Stimulated activated effector memory CD8-positive, alpha-beta T cell treated with anti-CD3 and anti-CD28 coated beads, Interleukin-12 subunit alpha, Interleukin-12 subunit beta, amount 100 ng/mL, for 72 hours (primary cell): ENCODE results near the gene KLF16.

Experiments
- ATAC-seq: fragments of 150-1000 bp; cut with Tn5 transposase; 2 replicates; pipeline ENCODE4 v1.10.0; 2021
- DNase-seq, 2 donors: peaks; one replicate each; pipeline ENCODE4 v3.0.0; 2021 to 2022; ENCODE audit warnings: low spot score in 2 of 2
- H3K27ac Mint-ChIP-seq: one replicate; pipeline ENCODE4 v1.8.0; 2022; ENCODE audit warnings: mild to moderate bottlenecking, mixed read lengths
- H3K36me3 Mint-ChIP-seq: one replicate; pipeline ENCODE4 v1.8.0; 2022; ENCODE audit warnings: mild to moderate bottlenecking, mixed read lengths
- H3K4me1 Mint-ChIP-seq: one replicate; pipeline ENCODE4 v1.8.0; 2022; ENCODE audit warnings: mixed read lengths
- H3K4me3 Mint-ChIP-seq: one replicate; pipeline ENCODE4 v1.8.0; 2022; ENCODE audit warnings: mild to moderate bottlenecking, mixed read lengths
- H3K9me3 Mint-ChIP-seq: one replicate; pipeline ENCODE4 v1.8.0; 2022; ENCODE audit warnings: mixed read lengths

The KLF16 gene

DNA sequence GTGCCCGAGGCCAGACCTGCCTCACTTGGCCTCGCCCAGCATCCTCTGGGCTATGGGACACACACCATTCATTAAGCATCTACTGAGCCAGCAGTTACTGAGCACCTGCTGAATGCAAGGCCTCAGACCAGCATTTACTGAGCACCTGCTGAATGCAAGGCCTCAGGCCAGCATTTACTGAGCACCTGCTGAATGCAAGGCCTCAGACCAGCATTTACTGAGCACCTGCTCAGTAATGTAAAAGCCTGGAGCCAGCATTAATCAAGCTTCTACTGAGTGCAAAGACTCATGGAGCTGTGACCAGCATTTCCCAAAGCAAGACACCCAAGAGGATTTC is 55.0 kb downstream of the KLF16 start:
- Mint-ChIP-seq H3K4me1 (peaks cover 25% of the 10 kb centered on the region), H3K27ac (no peak overlapping the region), H3K9me3 (no peaks in the 10 kb centered on the region), H3K4me3 (no peak overlapping the region), H3K36me3 (peaks cover 17% of the 10 kb centered on the region)
- ATAC-seq (no peak), DNase-seq (no peak)

DNA sequence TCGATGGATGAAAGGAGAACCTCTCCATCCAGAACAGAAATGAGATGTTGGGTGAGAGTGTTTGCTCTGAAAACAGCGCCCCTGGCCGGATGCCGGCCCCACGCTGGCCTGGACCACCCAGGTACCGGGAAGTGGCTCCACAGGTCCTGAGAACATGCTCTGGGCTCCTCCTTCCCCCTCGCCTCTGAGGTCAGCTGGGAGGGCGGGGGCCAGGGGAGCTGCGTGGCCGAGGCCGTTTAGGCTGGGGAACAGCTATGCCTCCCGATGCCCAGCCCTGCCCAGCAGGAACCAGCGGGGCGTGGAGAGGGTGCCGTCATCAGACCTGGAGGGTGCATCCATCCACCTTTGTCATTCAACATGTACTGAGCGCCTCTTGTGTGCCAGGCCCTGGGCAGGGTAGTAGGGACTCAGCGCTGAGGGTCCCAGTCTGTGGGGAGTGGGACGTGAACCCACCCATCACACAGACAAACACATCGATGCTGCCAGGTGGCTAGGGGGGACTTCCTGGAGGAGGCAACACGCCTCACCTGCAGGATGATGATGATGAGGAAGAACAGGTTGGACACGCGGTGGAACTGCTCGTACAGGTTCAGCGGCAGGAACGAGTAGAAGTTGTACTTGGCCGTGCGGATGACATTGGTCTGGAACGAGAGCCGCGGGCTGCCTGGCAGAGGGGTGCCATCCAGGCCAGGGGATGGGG is 55.5 kb downstream of the KLF16 start:
- no peaks in the 10 kb centered on the region for H3K9me3 Mint-ChIP-seq
- H3K4me1 Mint-ChIP-seq, result peaks cover 20% of the 10 kb centered on the region
- ATAC-seq, result no peak
- no peak for DNase-seq
- H3K4me3 Mint-ChIP-seq, result no peak overlapping the region
- H3K36me3 Mint-ChIP-seq, result peaks cover 14% of the 10 kb centered on the region
- H3K27ac Mint-ChIP-seq, result no peak overlapping the region

DNA sequence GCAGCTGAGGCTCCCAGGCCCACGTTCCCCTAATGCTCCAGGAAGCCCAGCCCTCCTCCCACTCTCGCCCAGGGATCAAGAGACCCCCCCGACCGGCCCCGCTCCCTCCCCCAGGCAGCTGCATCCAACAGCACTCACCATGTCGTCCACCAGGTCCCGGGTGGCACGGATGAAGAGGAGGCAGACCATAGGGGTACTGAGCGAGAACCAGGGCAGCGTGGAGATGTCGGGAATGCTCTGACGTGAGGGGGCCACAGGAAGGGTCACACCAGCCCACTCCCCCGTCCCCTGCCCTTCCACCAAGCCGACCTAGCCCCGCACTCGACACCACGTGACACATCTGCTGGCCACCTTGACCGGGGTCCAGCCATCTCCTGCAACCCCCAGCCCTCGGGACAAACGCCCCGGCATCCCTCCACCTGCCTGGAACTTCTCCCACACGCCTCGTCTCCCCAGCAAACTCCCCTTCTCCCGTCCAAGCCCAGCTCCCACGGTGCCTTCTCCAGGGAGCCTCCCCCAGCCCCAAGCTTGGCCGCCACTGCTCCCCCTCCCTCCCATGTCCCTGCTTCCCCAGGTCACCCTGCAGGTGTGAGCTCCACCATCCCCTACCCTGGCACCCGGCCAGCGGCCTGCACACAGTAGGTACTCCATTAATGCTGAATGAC is 56.2 kb downstream of the KLF16 start:
- DNase-seq (no peak), ATAC-seq (no peak)
- Mint-ChIP-seq H3K36me3 (peaks cover 7% of the 10 kb centered on the region), H3K27ac (no peak overlapping the region), H3K4me3 (no peak overlapping the region), H3K9me3 (no peaks in the 10 kb centered on the region), H3K4me1 (peaks cover 14% of the 10 kb centered on the region)

DNA sequence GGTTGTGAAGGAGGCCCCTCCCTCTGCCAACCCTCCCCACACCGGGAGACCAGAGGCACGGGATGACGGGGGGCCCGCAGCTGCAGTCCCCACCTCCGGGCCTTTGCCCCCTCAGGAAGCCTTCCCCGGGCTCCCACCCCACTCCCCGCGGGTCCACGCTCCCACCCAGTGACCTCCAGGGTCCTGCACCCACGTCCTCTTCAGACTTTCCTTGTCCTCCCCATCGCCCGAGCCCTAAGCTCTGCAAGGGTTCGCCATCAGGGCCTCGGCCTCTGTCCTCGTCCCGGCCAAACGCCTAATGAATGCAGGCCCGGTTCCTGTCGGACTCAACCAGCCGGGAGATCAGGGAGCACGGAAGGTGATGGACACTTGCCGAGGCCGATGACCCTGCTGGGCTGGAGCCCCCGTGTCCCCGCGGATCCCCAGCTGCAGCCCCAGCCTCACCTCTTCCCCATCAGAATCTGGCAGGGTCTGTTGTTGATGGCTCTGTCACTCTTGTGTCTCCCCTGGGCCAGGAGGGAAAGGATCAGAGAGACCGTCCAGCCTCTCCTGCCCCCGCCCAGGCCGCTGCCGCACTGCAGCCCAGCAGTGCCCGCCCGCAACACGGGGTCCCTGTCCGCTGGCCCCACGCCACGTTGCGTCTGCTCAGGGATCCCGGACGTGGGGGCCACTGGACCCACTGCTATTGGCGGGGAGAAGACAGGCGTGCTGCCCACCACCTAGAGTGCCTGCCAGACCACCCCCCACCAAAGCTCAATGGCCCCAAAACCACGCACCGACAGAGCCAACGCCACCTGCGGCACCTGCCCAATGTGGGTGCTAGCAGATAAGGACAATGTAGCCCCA is 57.0 kb downstream of the KLF16 start:
- DNase-seq (no peak), ATAC-seq (no peak)
- Mint-ChIP-seq H3K9me3 (no peaks in the 10 kb centered on the region), H3K36me3 (peaks cover 7% of the 10 kb centered on the region), H3K27ac (no peak overlapping the region), H3K4me3 (no peak overlapping the region), H3K4me1 (peaks cover 11% of the 10 kb centered on the region)

DNA sequence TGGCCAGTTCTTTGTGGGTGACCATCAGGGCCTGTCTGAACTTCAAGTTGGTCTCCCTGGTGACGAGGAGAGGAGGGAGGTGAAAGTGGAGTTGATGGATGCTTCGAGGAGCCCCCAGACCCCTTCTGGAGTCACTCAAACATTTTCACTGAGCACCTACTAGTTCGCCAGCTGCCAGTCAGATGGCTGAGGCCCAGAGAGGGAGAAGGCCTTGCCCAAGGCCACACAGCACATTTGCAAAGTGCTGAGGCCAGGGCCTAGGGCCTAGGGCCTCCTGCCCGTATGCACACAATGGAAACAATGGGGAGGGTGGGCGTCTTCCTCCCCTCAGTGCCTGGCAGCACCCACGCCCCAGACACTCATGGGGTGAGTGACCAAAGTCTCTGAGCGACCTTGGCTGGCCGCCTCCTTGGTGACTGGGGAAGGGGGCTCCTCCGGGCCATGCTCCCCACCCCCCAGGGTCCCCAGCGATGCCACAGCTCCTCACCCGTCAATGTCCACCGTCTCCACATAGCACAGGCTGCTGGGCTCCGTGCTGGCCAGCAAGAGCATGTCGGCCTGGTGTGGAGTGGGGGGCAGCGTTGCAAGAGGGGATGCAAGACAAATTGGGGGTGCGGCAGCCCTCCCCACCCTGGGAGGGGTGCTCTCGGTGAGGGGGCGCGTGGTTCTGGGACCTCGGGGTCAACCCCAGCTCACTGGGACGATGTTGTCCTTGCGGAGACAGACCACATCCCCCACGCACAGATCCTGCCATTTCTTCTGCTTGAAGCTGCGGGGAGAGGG is 57.8 kb downstream of the KLF16 start:
- no peak for DNase-seq
- Mint-ChIP-seq H3K27ac (no peak overlapping the region), H3K4me1 (peaks cover 3% of the 10 kb centered on the region), H3K36me3 (peaks cover 2% of the 10 kb centered on the region), H3K4me3 (no peak overlapping the region), H3K9me3 (no peaks in the 10 kb centered on the region)
- no peak for ATAC-seq

DNA sequence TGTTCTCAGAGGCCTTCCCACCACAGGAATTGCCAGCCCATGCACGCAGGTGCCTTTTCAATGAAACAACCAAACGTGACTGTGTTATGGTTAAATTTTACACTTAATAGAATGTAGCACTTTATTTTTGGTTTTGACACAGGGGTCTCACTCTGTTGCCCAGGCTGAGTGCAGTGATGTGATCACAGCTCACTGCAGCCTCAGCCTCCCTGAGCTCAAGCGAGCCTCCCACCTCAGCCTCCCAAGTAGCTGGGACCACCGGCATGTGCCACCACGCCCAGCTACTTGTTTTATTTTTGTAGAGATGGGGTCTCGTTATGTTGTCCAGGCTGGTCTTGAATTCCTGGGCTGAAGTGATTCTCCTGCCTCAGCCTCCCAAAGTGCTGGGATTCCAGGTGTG is 58.5 kb downstream of the KLF16 start:
- H3K27ac Mint-ChIP-seq, result no peak overlapping the region
- no peaks in the 10 kb centered on the region for H3K4me1 Mint-ChIP-seq
- DNase-seq, result no peak
- no peaks in the 10 kb centered on the region for H3K9me3 Mint-ChIP-seq
- H3K4me3 Mint-ChIP-seq, result no peak overlapping the region
- ATAC-seq, result no peak
- H3K36me3 Mint-ChIP-seq, result peaks cover 4% of the 10 kb centered on the region
